Neuron (in vitro differentiated cells): ENCODE data around the gene PDPR.
"Not testable (repeated sequence)": the region's sequence is repeated elsewhere in the genome, so short reads cannot be mapped to it uniquely, and the experiment has no call there.

Experiments
- H2AFZ ChIP-seq: one replicate; pipeline ENCODE4 v1.6.1; 2013; ENCODE audit warnings: low read depth, mild to moderate bottlenecking, inconsistent platforms, low read length, moderate library complexity
- H3K27me3 ChIP-seq: one replicate; pipeline ENCODE4 v1.6.1; 2013; ENCODE audit warnings: low read length; ENCODE audit not compliant: insufficient read depth
- H3K36me3 ChIP-seq: one replicate; pipeline ENCODE4 v1.6.1; 2013; ENCODE audit warnings: low read length; ENCODE audit not compliant: insufficient read depth
- H3K4me1 ChIP-seq: one replicate; pipeline ENCODE4 v1.6.1; 2013; ENCODE audit warnings: low read length; ENCODE audit not compliant: insufficient read depth
- H3K4me3 ChIP-seq: 2 replicates; pipeline ENCODE4 v1.5.1; 2013; ENCODE audit warnings: mild to moderate bottlenecking, low read length, moderate library complexity
- H3K9me3 ChIP-seq: one replicate; pipeline ENCODE4 v1.6.1; 2013; ENCODE audit warnings: low read length

Gene PDPR

GRCh38 chr16:70113982-70114826 lies at the start of gene PDPR:
Gene PDPR, plus strand, starts transcription at chr16:70114332. Its CDS starts 6,161 bp downstream, at chr16:70120493.
- not testable (repeated sequence) for H3K36me3 ChIP-seq, H3K4me1 ChIP-seq, H3K9me3 ChIP-seq, H3K27me3 ChIP-seq
- Histone ChIP-seq H2AFZ (peak within 1 kb of the TSS; percentile 67), H3K4me3 (peak within 1 kb of the TSS; percentile 74)

- H3K27me3 ChIP-seq, H3K4me1 ChIP-seq, H3K9me3 ChIP-seq, H3K36me3 ChIP-seq: not testable (repeated sequence)
- Histone ChIP-seq H3K4me3 (peak overlapping the region; percentile 78), H2AFZ (peak overlapping the region; percentile 89)
Measured at GRCh38 chr16:70064841-70065370, 49.2 kb upstream of the PDPR start.

GRCh38 chr16:70065376-70065745 lies 48.8 kb upstream of the PDPR start:
- Histone ChIP-seq H2AFZ (peak overlapping the region; percentile 89), H3K4me3 (peak overlapping the region; percentile 78)
- not testable (repeated sequence) for H3K9me3 ChIP-seq, H3K4me1 ChIP-seq, H3K27me3 ChIP-seq, H3K36me3 ChIP-seq

GRCh38 chr16:70065746-70066658 lies 48.1 kb upstream of the PDPR start:
- H3K27me3 ChIP-seq, H3K36me3 ChIP-seq, H3K4me1 ChIP-seq, H3K9me3 ChIP-seq: not testable (repeated sequence)
- Histone ChIP-seq H2AFZ (peak overlapping the region; percentile 89), H3K4me3 (peak overlapping the region; percentile 78)

GRCh38 chr16:70066751-70067150 lies 47.4 kb upstream of the PDPR start:
- not testable (repeated sequence) for H3K4me1 ChIP-seq, H3K36me3 ChIP-seq, H3K27me3 ChIP-seq, H3K4me3 ChIP-seq, H3K9me3 ChIP-seq
- peak overlapping the region; percentile 89 for H2AFZ ChIP-seq

- H3K36me3 ChIP-seq, H3K4me1 ChIP-seq, H3K9me3 ChIP-seq, H3K4me3 ChIP-seq, H3K27me3 ChIP-seq, H2AFZ ChIP-seq: not testable (repeated sequence)
Measured at GRCh38 chr16:70079081-70079480, 35.1 kb upstream of the PDPR start.

GRCh38 chr16:70081219-70081618 lies 32.9 kb upstream of the PDPR start:
- not testable (repeated sequence) for H3K4me3 ChIP-seq, H2AFZ ChIP-seq, H3K36me3 ChIP-seq, H3K9me3 ChIP-seq, H3K27me3 ChIP-seq, H3K4me1 ChIP-seq

GRCh38 chr16:70083931-70084330 lies 30.2 kb upstream of the PDPR start:
- not testable (repeated sequence) for H2AFZ ChIP-seq, H3K4me3 ChIP-seq, H3K27me3 ChIP-seq, H3K9me3 ChIP-seq, H3K4me1 ChIP-seq, H3K36me3 ChIP-seq

GRCh38 chr16:70088160-70088559 lies 26.0 kb upstream of the PDPR start:
- H2AFZ ChIP-seq, H3K4me1 ChIP-seq, H3K4me3 ChIP-seq, H3K9me3 ChIP-seq, H3K36me3 ChIP-seq, H3K27me3 ChIP-seq: not testable (repeated sequence)

GRCh38 chr16:70088877-70089276 lies 25.3 kb upstream of the PDPR start:
- H2AFZ ChIP-seq, H3K36me3 ChIP-seq, H3K4me1 ChIP-seq, H3K27me3 ChIP-seq, H3K4me3 ChIP-seq, H3K9me3 ChIP-seq: not testable (repeated sequence)

GRCh38 chr16:70089289-70089688 lies 24.8 kb upstream of the PDPR start:
- not testable (repeated sequence) for H3K27me3 ChIP-seq, H2AFZ ChIP-seq, H3K9me3 ChIP-seq, H3K36me3 ChIP-seq, H3K4me3 ChIP-seq, H3K4me1 ChIP-seq

GRCh38 chr16:70091104-70091503 lies 23.0 kb upstream of the PDPR start:
- H2AFZ ChIP-seq, H3K4me3 ChIP-seq, H3K27me3 ChIP-seq, H3K4me1 ChIP-seq, H3K9me3 ChIP-seq, H3K36me3 ChIP-seq: not testable (repeated sequence)

GRCh38 chr16:70094096-70094495 lies 20.0 kb upstream of the PDPR start:
- H3K27me3 ChIP-seq, H3K36me3 ChIP-seq, H3K4me1 ChIP-seq, H3K4me3 ChIP-seq, H3K9me3 ChIP-seq, H2AFZ ChIP-seq: not testable (repeated sequence)
